Hepatic stellate cell (primary cell): ENCODE data around the gene CYTH2.

ENCODE experiments used
- DNase-seq: peaks from one replicate; pipeline ENCODE4 v3.0.0; 2011; ENCODE audit warnings: low spot score

The CYTH2 gene, protein sequence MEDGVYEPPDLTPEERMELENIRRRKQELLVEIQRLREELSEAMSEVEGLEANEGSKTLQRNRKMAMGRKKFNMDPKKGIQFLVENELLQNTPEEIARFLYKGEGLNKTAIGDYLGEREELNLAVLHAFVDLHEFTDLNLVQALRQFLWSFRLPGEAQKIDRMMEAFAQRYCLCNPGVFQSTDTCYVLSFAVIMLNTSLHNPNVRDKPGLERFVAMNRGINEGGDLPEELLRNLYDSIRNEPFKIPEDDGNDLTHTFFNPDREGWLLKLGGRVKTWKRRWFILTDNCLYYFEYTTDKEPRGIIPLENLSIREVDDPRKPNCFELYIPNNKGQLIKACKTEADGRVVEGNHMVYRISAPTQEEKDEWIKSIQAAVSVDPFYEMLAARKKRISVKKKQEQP

DNA sequence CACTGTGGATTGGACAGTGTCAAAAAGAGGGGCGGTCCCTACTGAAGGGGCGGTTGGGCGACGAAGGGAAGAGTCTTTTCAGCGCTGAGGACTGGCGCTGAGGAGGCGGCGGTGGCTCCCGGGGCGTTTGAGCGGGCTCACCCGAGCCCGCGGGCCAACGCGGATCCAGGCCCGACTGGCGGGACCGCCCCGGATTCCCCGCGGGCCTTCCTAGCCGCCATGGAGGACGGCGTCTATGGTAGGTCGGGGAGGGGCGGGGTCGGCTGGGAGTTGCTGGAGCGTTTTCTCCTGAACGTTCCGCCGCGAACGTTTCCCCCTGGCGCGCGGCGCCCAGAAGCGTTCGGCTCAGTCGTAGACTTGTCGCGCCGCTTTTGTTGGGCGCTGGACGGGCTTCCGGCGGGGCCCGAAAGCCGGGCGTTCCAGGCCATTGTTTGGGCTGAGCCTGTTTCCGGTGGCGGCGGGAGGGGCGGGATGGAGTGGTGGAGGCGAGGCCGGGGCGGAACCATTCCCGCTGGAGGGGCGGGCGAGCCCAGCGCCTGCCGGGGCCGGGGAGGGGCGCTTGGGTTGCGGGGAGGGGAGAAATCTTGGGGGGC is at the start of gene CYTH2:
TSS of gene CYTH2 (plus strand) at position 81 of the 593 bp plus-strand sequence. CDS start at position 220, 139 bp downstream.
- DNase-seq: peak; percentile 85

GRCh38 chr19:48421548-48421947 is 47.6 kb upstream of the CYTH2 start:
- no peak for DNase-seq

- DNase-seq: peak; percentile 81
Measured at GRCh38 chr19:48424694-48425219, 44.4 kb upstream of the CYTH2 start.

- DNase-seq: no peak
Measured at GRCh38 chr19:48428670-48429069, 40.5 kb upstream of the CYTH2 start.

DNA sequence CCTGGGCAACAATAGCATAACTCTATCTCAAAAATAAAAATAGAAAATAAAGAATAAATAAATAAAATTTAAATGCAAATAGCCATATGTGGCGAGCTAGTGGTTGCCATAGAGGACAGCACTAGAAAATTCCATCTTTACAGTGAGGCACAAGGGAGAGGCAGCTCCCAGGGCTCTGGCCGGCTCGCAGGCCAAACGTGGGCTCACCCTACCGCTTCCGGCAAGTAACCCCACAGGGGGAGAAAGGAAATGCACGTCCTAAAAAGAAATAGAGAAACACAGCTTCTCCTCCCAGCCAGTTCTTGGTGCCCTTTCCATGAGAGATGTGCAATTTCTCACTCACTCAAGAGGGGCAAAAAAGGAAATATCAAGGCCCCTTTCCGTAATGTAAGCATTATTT is 35.8 kb upstream of the CYTH2 start:
- no peak for DNase-seq

DNA sequence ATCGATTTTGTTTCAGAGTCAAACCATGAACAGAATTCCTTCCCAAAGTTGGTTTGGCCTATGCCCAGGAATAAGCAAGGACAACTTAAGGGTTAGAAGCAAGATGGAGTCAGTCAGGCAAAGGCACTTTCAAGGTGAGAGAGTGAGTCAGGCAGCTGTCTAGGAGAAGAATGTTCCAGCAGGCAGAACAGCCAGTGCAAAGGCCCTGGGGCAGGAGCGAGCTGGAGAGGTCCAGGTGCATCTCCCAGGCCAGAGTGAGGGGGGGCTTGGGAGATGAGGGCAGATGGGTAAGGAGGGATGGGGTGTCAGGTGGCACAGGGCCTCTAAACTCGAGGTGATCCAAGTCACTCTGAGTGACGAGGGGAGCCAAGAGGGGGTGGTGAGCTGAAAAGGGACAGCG is 32.6 kb upstream of the CYTH2 start:
- DNase-seq: no peak

GRCh38 chr19:48441360-48442050 is 27.7 kb upstream of the CYTH2 start:
- no peak for DNase-seq

GRCh38 chr19:48442116-48443035 is 26.8 kb upstream of the CYTH2 start:
- no peak for DNase-seq

GRCh38 chr19:48443256-48443655 is 25.9 kb upstream of the CYTH2 start:
- no peak for DNase-seq

GRCh38 chr19:48443731-48444128 is 25.4 kb upstream of the CYTH2 start:
- DNase-seq: no peak

GRCh38 chr19:48444129-48444935 is 24.8 kb upstream of the CYTH2 start:
- peak; percentile 37 for DNase-seq

- no peak for DNase-seq
Measured at GRCh38 chr19:48444936-48445200, 24.3 kb upstream of the CYTH2 start.

DNA sequence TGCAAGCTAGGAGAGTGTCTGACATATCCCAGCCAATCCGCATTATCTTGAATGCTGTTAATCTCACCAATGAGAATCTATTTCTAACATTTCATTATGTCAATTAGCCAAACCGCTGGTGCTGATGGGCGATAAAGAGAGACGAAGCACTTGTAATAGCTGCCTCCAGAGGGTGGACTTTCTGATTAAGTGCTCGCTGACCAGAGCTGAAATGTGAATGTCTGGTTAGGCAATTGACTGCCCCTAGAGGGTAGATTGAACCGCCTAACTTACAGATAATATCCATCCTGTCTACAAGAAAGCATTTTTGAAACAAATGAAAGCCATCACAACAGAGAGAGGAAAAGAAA is 23.9 kb upstream of the CYTH2 start:
- DNase-seq: peak; percentile 97

GRCh38 chr19:48445606-48446481 is 23.3 kb upstream of the CYTH2 start, which contains the start of gene GRWD1:
Gene GRWD1 (plus strand): TSS chr19:48445983. CDS start chr19:48446006, 23 bp downstream.
- peak; percentile 98 for DNase-seq

- DNase-seq: no peak
Measured at GRCh38 chr19:48446579-48446978, 22.6 kb upstream of the CYTH2 start.

GRCh38 chr19:48448563-48448962 is 20.6 kb upstream of the CYTH2 start:
- DNase-seq: no peak

GRCh38 chr19:48450441-48450840 is 18.7 kb upstream of the CYTH2 start:
- DNase-seq: no peak

DNA sequence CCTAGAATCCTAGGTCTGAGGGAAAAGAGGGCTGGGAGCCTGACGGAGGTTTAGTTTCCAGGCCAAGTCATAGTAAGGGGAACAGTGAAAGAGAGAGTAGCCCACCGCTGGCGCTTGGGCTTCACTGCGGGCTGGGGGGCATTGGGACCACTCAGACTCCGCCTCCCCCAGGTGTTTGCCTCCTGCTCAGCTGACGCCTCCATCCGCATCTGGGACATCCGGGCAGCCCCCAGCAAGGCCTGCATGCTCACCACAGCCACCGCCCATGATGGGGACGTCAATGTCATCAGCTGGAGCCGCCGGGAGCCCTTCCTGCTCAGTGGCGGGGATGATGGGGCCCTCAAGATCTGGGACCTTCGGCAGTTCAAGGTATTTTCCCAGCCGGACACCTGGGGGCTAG is 18.3 kb upstream of the CYTH2 start:
- DNase-seq: no peak

DNA sequence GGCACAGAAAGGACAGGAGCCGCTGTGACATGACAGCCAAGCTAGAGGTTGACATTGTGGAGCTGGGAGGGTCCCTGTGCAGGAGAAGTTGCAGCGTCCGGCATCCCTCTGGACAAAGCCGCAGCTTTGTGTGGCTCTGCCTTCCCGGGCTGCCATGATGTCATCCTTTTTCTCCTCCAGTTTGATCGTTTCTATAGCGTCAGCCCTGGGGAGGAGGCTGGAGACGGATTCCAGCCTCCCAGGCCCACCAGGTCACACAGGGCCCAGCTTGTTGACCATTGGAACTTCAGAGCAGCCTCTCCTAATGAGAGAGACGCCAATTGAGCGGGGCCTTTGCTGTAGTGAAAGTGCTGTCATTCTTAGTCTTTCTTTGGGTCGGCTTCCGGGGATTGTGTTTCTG is 17.5 kb upstream of the CYTH2 start:
- DNase-seq: no peak
